Aorta (tissue), 5 donors: Measurements from ENCODE around the gene IRF8. TPM values are rescaled to one million over a fixed set of nuclear protein-coding genes. Genes with fewer than 3 reads are reported as not detected.

Experiments used
- ATAC-seq: fragments of 200-7000 bp; cut with Tn5 transposase; one replicate; pipeline ENCODE4 v1.9.1; 2022; ENCODE audit warnings: moderate library complexity; ENCODE audit not compliant: low FRiP score
- DNase-seq, 2 donors: peaks; one replicate each; pipeline ENCODE4 v3.0.0-alpha.2; 2020
- H3K27ac ChIP-seq, 2 donors: one replicate each; pipeline ENCODE4 v1.5.1; 2013; ENCODE audit warnings: low read length in 2 of 2, mild to moderate bottlenecking in 2 of 2, moderate library complexity in 2 of 2, control low read depth in 1 of 2, inconsistent platforms in 1 of 2, low read depth in 1 of 2
- H3K27me3 ChIP-seq, 2 donors: one replicate each; pipeline ENCODE4 v1.6.1; 2013; ENCODE audit warnings: control low read depth in 1 of 2, low read length in 1 of 2, mild to moderate bottlenecking in 1 of 2, moderate library complexity in 1 of 2; ENCODE audit not compliant: insufficient read depth in 2 of 2, control insufficient read depth in 1 of 2
- H3K36me3 ChIP-seq, 2 donors: one replicate each; pipeline ENCODE4 v1.6.1; 2013; ENCODE audit warnings: control low read depth in 1 of 2, low read length in 1 of 2, mild to moderate bottlenecking in 1 of 2; ENCODE audit not compliant: insufficient read depth in 2 of 2, control insufficient read depth in 1 of 2
- H3K4me1 ChIP-seq, 2 donors: one replicate each; pipeline ENCODE4 v1.6.1; 2013; ENCODE audit warnings: low read length in 2 of 2, control low read depth in 1 of 2, mild to moderate bottlenecking in 1 of 2, moderate library complexity in 1 of 2; ENCODE audit not compliant: insufficient read depth in 2 of 2, control insufficient read depth in 1 of 2
- H3K4me3 ChIP-seq, 2 donors: one replicate each; pipeline ENCODE4 v1.5.1; 2013; ENCODE audit warnings: low read length in 2 of 2, control low read depth in 1 of 2, mild to moderate bottlenecking in 1 of 2
- H3K9me3 ChIP-seq: one replicate; pipeline ENCODE4 v1.6.1; 2013; ENCODE audit warnings: mild to moderate bottlenecking, low read length; ENCODE audit not compliant: control insufficient read depth
- WGBS, 2 donors: extraction: QIAGEN DNeasy Blood & Tissue Kit; methylation state at CpG; one replicate each; pipeline ENCODE4 v1.1.7; 2013; 5-methylcytosine and 5-hydroxymethylcytosine counted together
- intact Hi-C, 2 donors: fragments of 100-400 bp; cut with DNase I; formaldehyde crosslinking; loops; one replicate each; pipeline versions ENCODE4 v1.14.2 to v1.15.0; 2022
- polyA plus RNA-seq, 2 donors: library from polyadenylated mRNA; stranded (reverse); fragments of 200-250 nt; gene quantifications; one replicate each; pipeline ENCODE4 v1.2.3, GENCODE V29; 2013
- total RNA-seq, 2 donors: library from RNA; stranded (reverse); fragmentation: NEBNext Ultra II Directional; extraction: Animal tissue kit (Norgen Biotek cat#: 25700); gene quantifications; one replicate each; pipeline ENCODE4 v1.2.1, GENCODE V29; 2021
- donor health status: healthy with polysubstance abuse.
- donor health status: Bipolar disorder and iron deficiency.
- donor health status: DM: no; HTN: no; CAD: no.
- donor health status: DM: no; HTN: no; CAD: no.
- donor health status: DM: yes; HTN: yes; CAD: no.

Gene IRF8
- total and polyA plus RNA-seq, 4 donors = 3.7 to 25.2 (median 12.9) TPM

- no peaks in the 10 kb centered on the region for H3K27me3 ChIP-seq
- intact Hi-C loops = no loop called here
- no peak overlapping the region for H3K27ac ChIP-seq
- DNase-seq (no peak), ATAC-seq (no peak)
- no peaks in the 10 kb centered on the region for H3K9me3 ChIP-seq
- WGBS, 2 donors = 88 to 90% methylated on average over 12 of the region's 12 CpGs
- H3K4me1 ChIP-seq = no peaks in the 10 kb centered on the region
- H3K36me3 ChIP-seq = no peaks in the 10 kb centered on the region
- H3K4me3 ChIP-seq = no peak overlapping the region
These were observed 53.2 kb downstream of the IRF8 start for GRCh38 chr16:85952197-85952596.

- intact Hi-C loops = no loop called here
- ATAC-seq = no peak
These were observed 53.8 kb downstream of the IRF8 start for GRCh38 chr16:85952811-85953210.

DNA sequence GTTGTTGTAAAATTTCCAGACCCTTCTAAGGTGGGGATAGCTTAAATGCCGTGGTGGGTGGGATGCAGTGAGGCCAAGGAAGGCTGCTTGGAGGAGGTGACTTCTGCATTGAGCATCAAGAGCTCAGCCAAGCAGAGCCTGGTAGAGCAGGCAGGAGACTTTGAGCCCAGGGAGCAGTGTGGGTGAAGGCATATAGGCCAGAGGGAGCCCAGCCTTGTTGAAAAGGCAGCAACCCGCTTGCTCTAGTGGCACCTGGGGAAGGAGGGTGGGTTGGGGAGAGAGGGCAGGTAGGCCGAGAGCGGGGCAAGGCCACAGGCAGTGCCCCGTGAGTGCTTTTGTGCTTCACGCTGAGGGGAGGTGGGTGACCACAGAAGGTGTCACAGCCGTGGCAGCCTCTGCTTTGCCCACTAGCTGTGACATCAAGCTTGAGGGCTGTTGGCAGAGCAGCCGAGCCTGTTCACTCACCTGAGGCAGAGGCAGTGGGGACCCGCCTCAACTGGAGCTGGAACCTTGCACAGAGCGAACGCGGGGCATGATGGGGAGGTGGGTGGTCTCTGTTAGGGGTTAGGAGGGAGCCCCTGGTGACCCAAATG, 56.1 kb downstream of the IRF8 start:
- DNase-seq (no peak), ATAC-seq (no peak)
- Histone ChIP-seq H3K4me1 (no peaks in the 10 kb centered on the region), H3K27ac (no peak overlapping the region), H3K9me3 (no peaks in the 10 kb centered on the region), H3K27me3 (no peaks in the 10 kb centered on the region), H3K4me3 (no peak overlapping the region), H3K36me3 (no peaks in the 10 kb centered on the region)
- intact Hi-C loops = no loop called here
- 88 to 91% methylated on average over 10 to 12 of the region's 12 CpGs for WGBS, 2 donors

More at GRCh38 chr16:85952811-85953210, 53.8 kb downstream of the IRF8 start:
- no peak overlapping the region for H3K27ac ChIP-seq
- WGBS, 2 donors = 93% methylated on average over 5 of the region's 5 CpGs
- no peaks in the 10 kb centered on the region for H3K9me3 ChIP-seq
- no peaks in the 10 kb centered on the region for H3K4me1 ChIP-seq
- no peaks in the 10 kb centered on the region for H3K27me3 ChIP-seq
- H3K36me3 ChIP-seq = no peaks in the 10 kb centered on the region
- no peak for DNase-seq
- H3K4me3 ChIP-seq = no peak overlapping the region

GRCh38 chr16:85955566-85955965, 56.6 kb downstream of the IRF8 start:
- Histone ChIP-seq H3K4me1 (no peaks in the 10 kb centered on the region), H3K36me3 (no peaks in the 10 kb centered on the region), H3K4me3 (no peak overlapping the region), H3K9me3 (no peaks in the 10 kb centered on the region), H3K27me3 (no peaks in the 10 kb centered on the region), H3K27ac (no peak overlapping the region)
- WGBS, 2 donors = 48 to 59% methylated on average over 11 of the region's 11 CpGs
- no peak for DNase-seq
- intact Hi-C loops = no loop called here
- no peak for ATAC-seq

GRCh38 chr16:85956426-85956825, 57.5 kb downstream of the IRF8 start:
- intact Hi-C loops = no loop called here
- H3K27ac ChIP-seq = no peak overlapping the region
- H3K27me3 ChIP-seq = no peaks in the 10 kb centered on the region
- H3K9me3 ChIP-seq = no peaks in the 10 kb centered on the region
- no peak for DNase-seq
- no peaks in the 10 kb centered on the region for H3K4me1 ChIP-seq
- no peak overlapping the region for H3K4me3 ChIP-seq
- H3K36me3 ChIP-seq = no peaks in the 10 kb centered on the region
- ATAC-seq = no peak
- 79 to 81% methylated on average over 15 of the region's 15 CpGs for WGBS, 2 donors

- no peaks in the 10 kb centered on the region for H3K36me3 ChIP-seq
- 94% methylated on average over 8 of the region's 8 CpGs for WGBS, 2 donors
- ATAC-seq = no peak
- no peak for DNase-seq
- H3K27ac ChIP-seq = no peak overlapping the region
- no peak overlapping the region for H3K4me3 ChIP-seq
- no peaks in the 10 kb centered on the region for H3K9me3 ChIP-seq
- no peaks in the 10 kb centered on the region for H3K4me1 ChIP-seq
- H3K27me3 ChIP-seq = no peaks in the 10 kb centered on the region
- intact Hi-C loops = no loop called here
These were observed 59.8 kb downstream of the IRF8 start for GRCh38 chr16:85958731-85959130.

GRCh38 chr16:85959686-85960085, 60.7 kb downstream of the IRF8 start:
- intact Hi-C loops = no loop called here
- Histone ChIP-seq H3K27me3 (no peaks in the 10 kb centered on the region), H3K4me1 (no peaks in the 10 kb centered on the region), H3K4me3 (no peak overlapping the region), H3K36me3 (no peaks in the 10 kb centered on the region), H3K9me3 (no peaks in the 10 kb centered on the region), H3K27ac (no peak overlapping the region)
- WGBS, 2 donors = 69 to 71% methylated on average over 9 of the region's 9 CpGs
- no peak for ATAC-seq
- DNase-seq = no peak

DNA sequence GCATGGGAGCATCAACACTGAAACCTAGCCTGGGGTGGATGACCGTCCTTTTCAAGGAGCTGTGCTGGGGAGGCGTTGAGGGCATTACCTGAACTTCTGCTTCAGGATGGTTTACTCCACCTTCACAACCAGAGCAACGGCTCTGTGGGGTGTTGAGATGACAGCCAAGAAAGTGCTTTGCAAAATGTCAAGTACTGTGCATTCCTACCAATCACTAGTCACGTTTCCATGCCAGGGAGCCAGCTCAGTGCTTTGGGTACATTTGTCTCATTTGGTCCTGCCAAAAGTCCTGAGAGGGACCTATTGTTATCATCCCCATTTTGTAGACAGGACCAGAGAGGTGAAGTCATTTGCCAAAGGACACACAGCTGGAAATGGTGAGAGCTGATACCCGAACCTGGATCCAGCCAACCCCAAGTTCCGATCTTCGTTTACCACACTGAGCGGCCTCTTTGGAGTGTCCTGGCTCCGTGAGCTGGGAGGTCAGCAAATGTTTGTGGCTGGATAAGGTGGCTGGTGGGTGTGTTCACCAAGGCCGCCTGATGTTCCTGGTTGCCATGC, 61.6 kb downstream of the IRF8 start:
- H3K4me3 ChIP-seq = no peak overlapping the region
- 63 to 67% methylated on average over 10 of the region's 10 CpGs for WGBS, 2 donors
- DNase-seq = no peak
- no peaks in the 10 kb centered on the region for H3K36me3 ChIP-seq
- no peak overlapping the region for H3K27ac ChIP-seq
- H3K4me1 ChIP-seq = no peaks in the 10 kb centered on the region
- no peak for ATAC-seq
- H3K9me3 ChIP-seq = no peaks in the 10 kb centered on the region
- intact Hi-C loops = no loop called here
- H3K27me3 ChIP-seq = no peaks in the 10 kb centered on the region
